ES-I3 (cell line): ENCODE results near the gene DUSP16.
"Not testable (repeated sequence)": the region's sequence is repeated elsewhere in the genome, so short reads cannot be mapped to it uniquely, and the experiment has no call there.

Source experiments
- H3K36me3 ChIP-seq: 2 replicates; pipeline ENCODE4 v1.6.1; 2013; ENCODE audit warnings: mild to moderate bottlenecking, low read length, control low read depth, moderate library complexity; ENCODE audit not compliant: insufficient read depth
- H3K4me1 ChIP-seq: 2 replicates; pipeline ENCODE4 v1.6.1; 2013; ENCODE audit warnings: mild to moderate bottlenecking, control low read depth, low read length; ENCODE audit not compliant: insufficient read depth
- H3K9ac ChIP-seq: 2 replicates; pipeline ENCODE4 v1.6.1; 2013; ENCODE audit warnings: low read depth, mild to moderate bottlenecking, low read length, moderate library complexity
- H3K9me3 ChIP-seq: 2 replicates; pipeline ENCODE4 v1.6.1; 2013; ENCODE audit warnings: mild to moderate bottlenecking, low read length, moderate library complexity; ENCODE audit not compliant: control insufficient read depth, insufficient read depth

Gene DUSP16

GRCh38 chr12:12471982-12472961 is 90.4 kb downstream of the DUSP16 start:
- not testable (repeated sequence) for H3K4me1 ChIP-seq, H3K9ac ChIP-seq, H3K9me3 ChIP-seq, H3K36me3 ChIP-seq

GRCh38 chr12:12470751-12471306 is 91.8 kb downstream of the DUSP16 start:
- Histone ChIP-seq H3K4me1 (no peaks in the 10 kb centered on the region), H3K9me3 (peaks cover 4% of the 10 kb centered on the region), H3K36me3 (0 out of 2 replicates have a peak, but pooled peaks cover 5% of the 10 kb centered on the region), H3K9ac (no peak overlapping the region)

- H3K36me3 ChIP-seq = no peaks in the 10 kb centered on the region
- peaks cover 4% of the 10 kb centered on the region for H3K9me3 ChIP-seq
- H3K9ac ChIP-seq = no peak overlapping the region
- no peaks in the 10 kb centered on the region for H3K4me1 ChIP-seq
Measured at GRCh38 chr12:12469386-12469785, 93.3 kb downstream of the DUSP16 start.

GRCh38 chr12:12468575-12468974 is 94.1 kb downstream of the DUSP16 start:
- Histone ChIP-seq H3K4me1 (no peaks in the 10 kb centered on the region), H3K36me3 (no peaks in the 10 kb centered on the region), H3K9ac (no peak overlapping the region), H3K9me3 (peaks cover 4% of the 10 kb centered on the region)

- no peaks in the 10 kb centered on the region for H3K36me3 ChIP-seq
- H3K9me3 ChIP-seq = peaks cover 4% of the 10 kb centered on the region
- no peak overlapping the region for H3K9ac ChIP-seq
- H3K4me1 ChIP-seq = no peaks in the 10 kb centered on the region
Measured at GRCh38 chr12:12467688-12468261, 94.9 kb downstream of the DUSP16 start.

- no peak overlapping the region for H3K9ac ChIP-seq
- no peaks in the 10 kb centered on the region for H3K4me1 ChIP-seq
- peaks cover 4% of the 10 kb centered on the region for H3K9me3 ChIP-seq
- no peaks in the 10 kb centered on the region for H3K36me3 ChIP-seq
Measured at GRCh38 chr12:12467264-12467663, 95.4 kb downstream of the DUSP16 start.

GRCh38 chr12:12466157-12466556 is 96.5 kb downstream of the DUSP16 start:
- no peak overlapping the region for H3K9ac ChIP-seq
- H3K9me3 ChIP-seq = peaks cover 4% of the 10 kb centered on the region
- H3K4me1 ChIP-seq = no peaks in the 10 kb centered on the region
- no peaks in the 10 kb centered on the region for H3K36me3 ChIP-seq

GRCh38 chr12:12465522-12465921 is 97.1 kb downstream of the DUSP16 start:
- Histone ChIP-seq H3K9me3 (peaks cover 3% of the 10 kb centered on the region), H3K36me3 (no peaks in the 10 kb centered on the region), H3K4me1 (no peaks in the 10 kb centered on the region), H3K9ac (no peak overlapping the region)

- no peak overlapping the region for H3K9ac ChIP-seq
- no peaks in the 10 kb centered on the region for H3K36me3 ChIP-seq
- no peaks in the 10 kb centered on the region for H3K9me3 ChIP-seq
- peaks cover 4% of the 10 kb centered on the region; the same call in 1 of the 2 replicates for H3K4me1 ChIP-seq
Measured at GRCh38 chr12:12461923-12462315, 100.7 kb downstream of the DUSP16 start.

- no peak overlapping the region for H3K9ac ChIP-seq
- H3K9me3 ChIP-seq = no peaks in the 10 kb centered on the region
- H3K4me1 ChIP-seq = peaks cover 4% of the 10 kb centered on the region; the same call in 1 of the 2 replicates
- H3K36me3 ChIP-seq = no peaks in the 10 kb centered on the region
Measured at GRCh38 chr12:12460935-12461922, 101.4 kb downstream of the DUSP16 start.

- Histone ChIP-seq H3K9me3 (no peaks in the 10 kb centered on the region), H3K4me1 (peaks cover 4% of the 10 kb centered on the region; the same call in 1 of the 2 replicates), H3K36me3 (no peaks in the 10 kb centered on the region), H3K9ac (no peak overlapping the region)
Measured at GRCh38 chr12:12456637-12457036, 106.0 kb downstream of the DUSP16 start.

GRCh38 chr12:12454315-12454714 is 108.3 kb downstream of the DUSP16 start:
- Histone ChIP-seq H3K9ac (no peak overlapping the region), H3K36me3 (no peaks in the 10 kb centered on the region), H3K4me1 (peaks cover 4% of the 10 kb centered on the region; the same call in 1 of the 2 replicates), H3K9me3 (no peaks in the 10 kb centered on the region)

GRCh38 chr12:12453635-12454034 is 109.0 kb downstream of the DUSP16 start:
- Histone ChIP-seq H3K9me3 (no peaks in the 10 kb centered on the region), H3K9ac (no peak overlapping the region), H3K4me1 (peaks cover 4% of the 10 kb centered on the region; the same call in 1 of the 2 replicates), H3K36me3 (no peaks in the 10 kb centered on the region)
